HepG2 (cell line): Measurements from ENCODE around the gene CDHR4. TPM values are rescaled to one million over a fixed set of nuclear protein-coding genes. Genes with fewer than 3 reads are reported as not detected.

Experiments
- DDIT3 ChIP-seq: sonication (generic); formaldehyde crosslinking; IDR thresholded peaks from 2 replicates; pipeline ENCODE4 v1.4.0; 2020; ENCODE audit warnings: mild to moderate bottlenecking, missing genetic modification reagents
- DR1 ChIP-seq: sonication (generic); formaldehyde crosslinking; IDR thresholded peaks from 2 replicates; pipeline ENCODE4 v1.8.0; 2021; ENCODE audit warnings: mild to moderate bottlenecking, missing genetic modification reagents, inconsistent platforms
- DRAP1 ChIP-seq: IDR thresholded peaks from 2 replicates; pipeline ENCODE4 v1.6.1; 2016; ENCODE audit warnings: missing genetic modification reagents, missing compliant biosample characterization
- HMGXB4 ChIP-seq, 2 experiments: sonication (generic) in 1 of 2; formaldehyde crosslinking in 1 of 2; IDR thresholded peaks; 2 replicates each; pipeline versions ENCODE4 v1.4.0 to v1.6.1; 2018 to 2020; ENCODE audit warnings: missing genetic modification reagents in 2 of 2, borderline replicate concordance in 1 of 2, low read depth in 1 of 2, mild to moderate bottlenecking in 1 of 2, missing biosample characterization in 1 of 2
- KDM1A ChIP-seq: IDR thresholded peaks from 2 replicates; pipeline ENCODE4 v1.6.1; 2016; ENCODE audit warnings: missing compliant biosample characterization
- NFIC ChIP-seq: IDR thresholded peaks from 2 replicates; pipeline ENCODE4 v1.6.1; 2012; ENCODE audit warnings: mild to moderate bottlenecking, low read length, inconsistent platforms
- NFKBIZ ChIP-seq: IDR thresholded peaks from 2 replicates; pipeline ENCODE4 v1.6.1; 2018; ENCODE audit warnings: missing genetic modification reagents, missing compliant biosample characterization
- PRDM15 ChIP-seq: sonication (generic); formaldehyde crosslinking; IDR thresholded peaks from 2 replicates; pipeline ENCODE4 v1.4.0; 2020; ENCODE audit warnings: missing genetic modification reagents
- SKIL ChIP-seq: sonication (generic); formaldehyde crosslinking; IDR thresholded peaks from 2 replicates; pipeline ENCODE4 v1.8.0; 2022; ENCODE audit warnings: missing genetic modification reagents, mild to moderate bottlenecking, moderate library complexity, borderline replicate concordance
- SP5 ChIP-seq: IDR thresholded peaks from 2 replicates; pipeline ENCODE4 v1.6.1; 2016; ENCODE audit warnings: low read depth, borderline replicate concordance
- STAG1 ChIP-seq: sonication (generic); formaldehyde crosslinking; IDR thresholded peaks from 2 replicates; pipeline ENCODE4 v1.4.0; 2020; ENCODE audit warnings: missing genetic modification reagents
- TP53 ChIP-seq: sonication (generic); formaldehyde crosslinking; conservative IDR thresholded peaks from 2 replicates; pipeline ENCODE4 v1.4.0; 2020; ENCODE audit warnings: missing genetic modification reagents
- ZNF282 ChIP-seq: fragments of 450-650 bp; IDR thresholded peaks from 2 replicates; pipeline ENCODE4 v1.6.1; 2018; ENCODE audit not compliant: partially characterized antibody
- ZNF362 ChIP-seq: sonication (generic); formaldehyde crosslinking; IDR thresholded peaks from 2 replicates; pipeline ENCODE4 v1.4.0; 2020; ENCODE audit warnings: missing genetic modification reagents, mild to moderate bottlenecking, borderline replicate concordance
- ZNF431 ChIP-seq: sonication (generic); formaldehyde crosslinking; IDR thresholded peaks from 2 replicates; pipeline ENCODE4 v1.9.0; 2022; ENCODE audit warnings: missing genetic modification reagents, low read depth, mild to moderate bottlenecking, borderline replicate concordance
- ZNF574 ChIP-seq: sonication (generic); formaldehyde crosslinking; IDR thresholded peaks from 2 replicates; pipeline ENCODE4 v1.4.0; 2020; ENCODE audit warnings: missing genetic modification reagents
- polyA plus RNA-seq, 8 experiments: library from polyadenylated mRNA; depleted of rRNA in 3 of 8; stranded (reverse) in 7 of 8; unstranded in 1 of 8; fragments of >200 nt; fragmentation: Illumina TruSeq in 4 of 8; extraction: Trizol in 4 of 8; gene quantifications; 2 replicates each; pipeline versions ENCODE4 v1.2.1 to v1.2.3, GENCODE V29; 2011 to 2016; ENCODE audit warnings: low read depth in 4 of 8, missing spikeins in 1 of 8, mixed read lengths in 1 of 8; ENCODE audit not compliant: insufficient read depth in 1 of 8
- total RNA-seq, 5 experiments: library from RNA; depleted of rRNA; stranded (reverse); fragments of >200 nt; fragmentation: Illumina TruSeq; extraction: Trizol; gene quantifications; 2 replicates each; pipeline ENCODE4 v1.2.3, GENCODE V29; 2016; ENCODE audit warnings: low read depth in 1 of 5

CDHR4 gene
- total and polyA plus RNA-seq, 2 of the 13 experiments (the other 11 are each of a cell fraction or from before 2014, with no cell fraction given): 0.21 TPM; not detected in 1

GRCh38 chr3:49802719-49803464, 3.2 kb upstream of the CDHR4 start, which contains the start of gene INKA1 (continued):
- TF ChIP-seq ZNF574 (CRISPR knock-in tag) (no peak), SP5 (CRISPR knock-in tag) (peak; percentile 86), ZNF282 (no peak), DRAP1 (peak; percentile 29; the same call in 1 of the 2 replicates), PRDM15 (CRISPR knock-in tag) (no peak), NFIC (no peak), STAG1 (peak; percentile 92), DR1 (CRISPR knock-in tag) (no peak), DDIT3 (CRISPR knock-in tag) (no peak), NFKBIZ (no peak), HMGXB4 (CRISPR knock-in tag; IDR thresholded peaks at IDR 0.05; ENCODE audit: borderline replicate concordance in 1 of 2, low read depth in 1 of 2) (peak; percentile 94 to 97; a peak in 3 of 4 replicates), ZNF431 (no peak), TP53 (CRISPR knock-in tag) (no peak), SKIL (CRISPR knock-in tag) (no peak; the same call in 1 of the 2 replicates), ZNF362 (CRISPR knock-in tag) (no peak), KDM1A (no peak)
